K562 (cell line): Measurements from ENCODE around the gene ATP5F1A. TPM values are rescaled to one million over a fixed set of nuclear protein-coding genes. Genes with fewer than 3 reads are reported as not detected.
A peak's percentile ranks its signal among the peaks of the same experiment; 100 is the strongest.

Experiments
- BRCA1 ChIP-seq, 2 experiments: fragments of 450-650 bp in 1 of 2; sonication (generic) in 1 of 2; formaldehyde crosslinking in 1 of 2; IDR thresholded peaks; 2 replicates each; pipeline versions ENCODE4 v1.5.0 to v1.6.1; 2017 to 2020; ENCODE audit warnings: mild to moderate bottlenecking in 1 of 2, missing genetic modification reagents in 1 of 2
- CBX3 ChIP-seq, 2 experiments: IDR thresholded peaks; 1 replicate in 1 of 2; 2 replicates in 1 of 2; pipeline ENCODE4 v1.6.1; 2012; ENCODE audit warnings: inconsistent platforms in 2 of 2, low read length in 2 of 2, borderline replicate concordance in 1 of 2, control low read depth in 1 of 2
- ESRRA ChIP-seq: fragments of 450-650 bp; IDR thresholded peaks from 2 replicates; pipeline ENCODE4 v1.6.1; 2014; ENCODE audit warnings: low read depth, mild to moderate bottlenecking, moderate library complexity, borderline replicate concordance
- ETV5 ChIP-seq: sonication (generic); formaldehyde crosslinking; IDR thresholded peaks from 2 replicates; pipeline ENCODE4 v1.4.0; 2020; ENCODE audit warnings: low read depth, mild to moderate bottlenecking, missing genetic modification reagents
- HNRNPH1 ChIP-seq: fragments of 200-400 bp; formaldehyde crosslinking; optimal IDR thresholded peaks from 2 replicates; pipeline ENCODE3; 2017; ENCODE audit warnings: low read depth, mild to moderate bottlenecking, low read length, moderate library complexity
- HNRNPLL ChIP-seq: fragments of 200-400 bp; formaldehyde crosslinking; IDR thresholded peaks from 2 replicates; pipeline ENCODE4 v1.6.1; 2017; ENCODE audit warnings: low read length, low read depth, mild to moderate bottlenecking; ENCODE audit not compliant: poor library complexity, severe bottlenecking
- HOXB6 ChIP-seq: fragments of 250-450 bp; sonication (Bioruptor Pico); IDR thresholded peaks from 2 replicates; pipeline ENCODE4 v1.5.1; 2022; ENCODE audit warnings: mild to moderate bottlenecking, borderline replicate concordance
- KLF6 ChIP-seq: fragments of 250-450 bp; sonication (Bioruptor Pico); IDR thresholded peaks from 2 replicates; pipeline ENCODE4 v1.4.0; 2020; ENCODE audit warnings: mild to moderate bottlenecking, moderate library complexity, borderline replicate concordance
- PRMT5 ChIP-seq: sonication (generic); formaldehyde crosslinking; IDR thresholded peaks from 2 replicates; pipeline ENCODE4 v1.5.0; 2020; ENCODE audit warnings: missing genetic modification reagents
- SMARCE1 ChIP-seq: fragments of 450-650 bp; IDR thresholded peaks from 2 replicates; pipeline ENCODE4 v1.7.1; 2016; ENCODE audit warnings: mild to moderate bottlenecking
- SRSF9 ChIP-seq: fragments of 200-400 bp; formaldehyde crosslinking; IDR thresholded peaks from 2 replicates; pipeline ENCODE4 v1.6.1; 2017; ENCODE audit warnings: low read depth, low read length, borderline replicate concordance
- STAT5A ChIP-seq: IDR thresholded peaks from 2 replicates; pipeline ENCODE4 v1.6.1; 2012; ENCODE audit warnings: low read length, inconsistent platforms, borderline replicate concordance
- TAF1 ChIP-seq: IDR thresholded peaks from 2 replicates; pipeline ENCODE4 v1.6.1; 2011; ENCODE audit warnings: mild to moderate bottlenecking, low read length, moderate library complexity; ENCODE audit not compliant: insufficient read depth, control insufficient read depth, severe bottlenecking; ENCODE audit errors: extremely low read depth
- TCF7 ChIP-seq: sonication (generic); IDR thresholded peaks from 2 replicates; pipeline ENCODE4 v1.6.1; 2016; ENCODE audit warnings: antibody characterized with exemption, borderline replicate concordance
- ZFP30 ChIP-seq: fragments of 250-450 bp; sonication (Bioruptor Pico); IDR thresholded peaks from 2 replicates; pipeline ENCODE4 v1.8.0; 2022; ENCODE audit warnings: moderate library complexity, mild to moderate bottlenecking, inconsistent platforms, borderline replicate concordance
- ZNF57 ChIP-seq: fragments of 450-650 bp; formaldehyde crosslinking; IDR thresholded peaks from 2 replicates; pipeline ENCODE4 v1.4.0; 2020; ENCODE audit warnings: mild to moderate bottlenecking, moderate library complexity
- ZNF699 ChIP-seq: fragments of 250-450 bp; sonication (Bioruptor Pico); IDR thresholded peaks from 2 replicates; pipeline ENCODE4 v1.8.0; 2021; ENCODE audit warnings: mild to moderate bottlenecking, moderate library complexity; ENCODE audit not compliant: insufficient replicate concordance
- ZNF778 ChIP-seq: fragments of 450-650 bp; formaldehyde crosslinking; IDR thresholded peaks from 2 replicates; pipeline ENCODE4 v1.4.0; 2020; ENCODE audit warnings: mild to moderate bottlenecking, moderate library complexity
- ZZZ3 ChIP-seq: fragments of 450-650 bp; IDR thresholded peaks from 2 replicates; pipeline ENCODE4 v1.6.1; 2016; ENCODE audit warnings: antibody characterized with exemption, mild to moderate bottlenecking, moderate library complexity
- polyA plus RNA-seq, 8 experiments: library from polyadenylated mRNA; depleted of rRNA in 4 of 8; stranded (reverse) in 5 of 8; unstranded in 3 of 8; fragments of >200 nt; fragmentation: Nextera tagmentation in 2 of 8; fragmentation: Illumina TruSeq in 1 of 8; extraction: Ambion mirVana in 2 of 8; extraction: Trizol in 1 of 8; gene quantifications; 2 replicates each; pipeline versions ENCODE4 v1.2.1 to v1.2.3, GENCODE V29; 2011 to 2014; ENCODE audit warnings: inconsistent platforms in 1 of 8, missing spikeins in 1 of 8
- total RNA-seq, 7 experiments: library from RNA; depleted of rRNA in 6 of 7; stranded (reverse); fragments of >200 nt in 6 of 7; fragmentation: Illumina TruSeq in 2 of 7; extraction: Trizol in 2 of 7; gene quantifications; 2 replicates each; pipeline versions ENCODE4 v1.2.1 to v1.2.3, GENCODE V29; 2011 to 2021; ENCODE audit warnings: low replicate concordance in 1 of 7
- TF ChIP-seq, protein P1 (sequence below): sonication (generic); formaldehyde crosslinking; IDR thresholded peaks from 2 replicates; pipeline ENCODE4 v1.8.0; 2022; ENCODE audit warnings: missing genetic modification reagents, mild to moderate bottlenecking, borderline replicate concordance
- TF ChIP-seq, protein P2 (sequence below): IDR thresholded peaks from 2 replicates; pipeline ENCODE4 v1.6.1; 2011; ENCODE audit warnings: borderline replicate concordance, low read depth, mild to moderate bottlenecking, moderate library complexity, low read length; ENCODE audit not compliant: insufficient read depth, poor library complexity, severe bottlenecking

Gene ATP5F1A
- total and polyA plus RNA-seq, 9 of the 15 experiments (the other 6 are each of a cell fraction or from before 2014, with no cell fraction given): 377 to 762 (median 490) TPM

DNA sequence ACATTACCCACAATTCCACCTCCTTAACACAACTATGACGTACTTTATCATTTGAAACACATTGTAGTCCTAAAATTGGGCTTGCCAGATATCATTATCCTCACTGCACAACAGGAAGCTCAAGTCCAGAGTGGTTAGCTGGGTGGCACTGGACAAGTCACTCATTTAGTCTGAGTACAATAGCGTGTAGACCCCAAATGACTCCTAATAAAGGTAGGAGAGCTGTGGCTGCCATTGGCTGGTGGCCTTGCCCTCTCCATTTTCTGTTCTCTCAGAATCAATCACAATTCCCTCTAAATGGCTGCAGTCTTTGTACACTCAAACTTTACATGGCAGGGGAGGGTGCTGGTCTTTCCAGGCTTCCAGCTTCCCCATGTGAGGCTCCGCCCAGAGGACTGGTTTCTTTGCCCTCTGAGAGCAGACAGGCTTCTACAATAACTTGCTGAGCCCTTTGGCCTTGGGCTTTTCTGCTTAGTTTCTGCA lies 37.7 kb downstream of the ATP5F1A start (continued):
- TF ChIP-seq HNRNPH1 (no peak), PRMT5 (CRISPR knock-in tag) (no peak), BRCA1 (IDR thresholded peaks at IDR 0.05) (no peak), BRCA1 (CRISPR knock-in tag; IDR thresholded peaks at IDR 0.05) (no peak), ZNF57 (no peak), KLF6 (CRISPR knock-in tag) (no peak), ZZZ3 (no peak), HNRNPLL (no peak), ZNF778 (CRISPR knock-in tag) (no peak), ETV5 (peak; percentile 54; the same call in 1 of the 2 replicates), CBX3 (IDR thresholded peaks at IDR 0.05; ENCODE audit: borderline replicate concordance in 1 of 2, low read length in 2 of 2) (no peak), ZNF699 (CRISPR knock-in tag) (no peak), ZFP30 (CRISPR knock-in tag) (no peak), ESRRA (no peak), SRSF9 (no peak), STAT5A (peak; percentile 81), TCF7 (no peak), SMARCE1 (peak; percentile 68; the same call in 1 of the 2 replicates), TAF1 (no peak), HOXB6 (CRISPR knock-in tag) (no peak)
- TF ChIP-seq, protein P1, sequence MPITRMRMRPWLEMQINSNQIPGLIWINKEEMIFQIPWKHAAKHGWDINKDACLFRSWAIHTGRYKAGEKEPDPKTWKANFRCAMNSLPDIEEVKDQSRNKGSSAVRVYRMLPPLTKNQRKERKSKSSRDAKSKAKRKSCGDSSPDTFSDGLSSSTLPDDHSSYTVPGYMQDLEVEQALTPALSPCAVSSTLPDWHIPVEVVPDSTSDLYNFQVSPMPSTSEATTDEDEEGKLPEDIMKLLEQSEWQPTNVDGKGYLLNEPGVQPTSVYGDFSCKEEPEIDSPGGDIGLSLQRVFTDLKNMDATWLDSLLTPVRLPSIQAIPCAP (CRISPR knock-in tag): no peak
- TF ChIP-seq, protein P2, sequence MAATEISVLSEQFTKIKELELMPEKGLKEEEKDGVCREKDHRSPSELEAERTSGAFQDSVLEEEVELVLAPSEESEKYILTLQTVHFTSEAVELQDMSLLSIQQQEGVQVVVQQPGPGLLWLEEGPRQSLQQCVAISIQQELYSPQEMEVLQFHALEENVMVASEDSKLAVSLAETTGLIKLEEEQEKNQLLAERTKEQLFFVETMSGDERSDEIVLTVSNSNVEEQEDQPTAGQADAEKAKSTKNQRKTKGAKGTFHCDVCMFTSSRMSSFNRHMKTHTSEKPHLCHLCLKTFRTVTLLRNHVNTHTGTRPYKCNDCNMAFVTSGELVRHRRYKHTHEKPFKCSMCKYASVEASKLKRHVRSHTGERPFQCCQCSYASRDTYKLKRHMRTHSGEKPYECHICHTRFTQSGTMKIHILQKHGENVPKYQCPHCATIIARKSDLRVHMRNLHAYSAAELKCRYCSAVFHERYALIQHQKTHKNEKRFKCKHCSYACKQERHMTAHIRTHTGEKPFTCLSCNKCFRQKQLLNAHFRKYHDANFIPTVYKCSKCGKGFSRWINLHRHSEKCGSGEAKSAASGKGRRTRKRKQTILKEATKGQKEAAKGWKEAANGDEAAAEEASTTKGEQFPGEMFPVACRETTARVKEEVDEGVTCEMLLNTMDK: no peak
